HG02798 (cell line): ENCODE results near the gene CD22.

ENCODE experiments used
- ATAC-seq: cut with Tn5 transposase; IDR thresholded peaks from one replicate; pipeline ENCODE4 v1.9.1; 2021; ENCODE audit warnings: mild to moderate bottlenecking; ENCODE audit not compliant: unreplicated experiment, poor library complexity

Gene CD22

DNA sequence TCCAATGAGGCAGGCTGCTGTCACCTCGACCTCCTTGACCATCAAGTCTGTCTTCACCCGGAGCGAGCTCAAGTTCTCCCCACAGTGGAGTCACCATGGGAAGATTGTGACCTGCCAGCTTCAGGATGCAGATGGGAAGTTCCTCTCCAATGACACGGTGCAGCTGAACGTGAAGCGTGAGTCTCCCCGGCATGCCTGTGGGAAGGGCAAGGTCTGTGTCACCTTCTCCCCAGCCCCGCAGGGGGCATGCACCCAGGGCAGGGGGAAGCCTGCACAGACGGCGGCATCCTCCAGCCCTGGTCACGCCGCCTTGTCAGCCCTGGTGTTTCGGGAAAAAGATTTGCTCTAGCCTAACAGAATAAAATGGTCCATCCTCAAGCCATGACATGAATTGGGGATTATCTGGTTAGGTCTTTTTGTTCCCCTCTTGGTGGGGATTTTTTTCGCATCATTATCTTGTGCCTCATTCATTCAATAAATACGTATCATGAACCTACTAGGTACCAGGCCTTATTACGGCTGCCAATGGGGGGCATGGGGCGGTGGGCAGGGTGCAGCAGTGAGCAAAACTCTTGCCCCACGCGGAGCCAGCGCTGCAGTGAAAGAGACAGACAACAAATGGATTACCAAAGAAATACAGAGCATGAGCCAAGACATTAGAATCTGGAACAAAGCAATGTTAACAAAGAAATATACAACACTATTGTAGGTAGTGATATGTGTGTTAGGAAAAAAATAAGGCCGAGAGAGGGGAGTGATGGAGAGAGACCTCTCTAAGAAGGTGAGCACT is 7.4 kb downstream of the CD22 start:
- no peak for ATAC-seq

DNA sequence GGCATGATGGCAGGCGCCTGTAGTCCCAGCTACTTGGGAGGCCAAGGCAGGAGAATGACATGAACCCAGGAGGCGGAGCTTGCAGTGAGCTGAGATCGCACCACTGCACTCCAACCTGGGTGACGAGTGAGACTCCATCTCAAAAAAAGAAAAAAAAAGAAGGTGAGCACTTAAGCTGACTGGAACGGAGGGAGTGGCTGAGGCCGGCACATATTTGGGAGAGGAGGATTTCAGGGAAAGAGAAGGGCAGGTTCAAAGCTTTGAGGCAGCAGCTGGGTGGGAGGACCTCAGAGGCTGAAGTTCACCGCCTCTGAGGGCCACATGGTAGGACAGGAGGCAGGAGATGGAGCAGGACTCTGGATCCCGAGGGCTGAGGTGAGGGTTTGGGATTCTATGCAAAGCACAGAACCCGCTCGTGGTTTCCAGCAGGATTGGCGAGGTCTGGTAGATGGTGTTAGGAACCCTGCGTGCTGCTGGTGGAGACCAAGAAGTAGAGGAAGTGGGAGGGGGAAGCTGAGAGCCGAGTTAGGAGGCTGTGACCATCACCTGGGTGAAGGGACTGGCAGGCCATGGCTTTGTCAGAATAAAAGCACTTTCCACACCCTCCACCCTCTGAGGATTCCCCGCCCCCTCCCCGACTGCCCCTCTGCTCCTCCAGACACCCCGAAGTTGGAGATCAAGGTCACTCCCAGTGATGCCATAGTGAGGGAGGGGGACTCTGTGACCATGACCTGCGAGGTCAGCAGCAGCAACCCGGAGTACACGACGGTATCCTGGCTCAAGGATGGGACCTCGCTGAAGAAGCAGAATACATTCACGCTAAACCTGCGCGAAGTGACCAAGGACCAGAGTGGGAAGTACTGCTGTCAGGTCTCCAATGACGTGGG is 8.4 kb downstream of the CD22 start:
- ATAC-seq, result no peak

GRCh38 chr19:35337984-35338296 is 9.0 kb downstream of the CD22 start:
- no peak for ATAC-seq

GRCh38 chr19:35340431-35340830 is 11.4 kb downstream of the CD22 start:
- ATAC-seq, result no peak

- ATAC-seq, result no peak
These were observed 12.0 kb downstream of the CD22 start for GRCh38 chr19:35341006-35341405.

DNA sequence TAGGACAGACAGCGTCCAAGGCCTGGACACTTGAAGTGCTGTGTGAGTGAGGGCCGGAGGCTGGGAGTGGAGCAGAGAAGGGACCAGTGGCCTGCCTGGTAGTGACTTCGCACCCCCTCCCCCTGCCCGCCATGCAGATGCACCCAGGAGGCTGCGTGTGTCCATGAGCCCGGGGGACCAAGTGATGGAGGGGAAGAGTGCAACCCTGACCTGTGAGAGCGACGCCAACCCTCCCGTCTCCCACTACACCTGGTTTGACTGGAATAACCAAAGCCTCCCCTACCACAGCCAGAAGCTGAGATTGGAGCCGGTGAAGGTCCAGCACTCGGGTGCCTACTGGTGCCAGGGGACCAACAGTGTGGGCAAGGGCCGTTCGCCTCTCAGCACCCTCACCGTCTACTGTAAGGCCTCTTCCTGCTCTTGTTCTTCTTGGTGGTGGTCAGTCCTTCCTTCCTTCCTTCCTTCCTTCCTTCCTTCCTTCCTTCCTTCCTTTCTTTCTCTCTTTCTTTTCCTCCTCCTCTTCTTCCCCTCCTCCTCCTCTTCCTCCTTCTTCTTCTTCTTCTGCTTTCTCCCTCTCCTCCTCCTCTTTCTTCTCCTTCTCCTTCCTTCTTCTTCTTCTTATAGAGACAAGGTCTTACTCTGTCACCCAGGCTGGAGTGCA is 12.7 kb downstream of the CD22 start:
- ATAC-seq, result no peak

DNA sequence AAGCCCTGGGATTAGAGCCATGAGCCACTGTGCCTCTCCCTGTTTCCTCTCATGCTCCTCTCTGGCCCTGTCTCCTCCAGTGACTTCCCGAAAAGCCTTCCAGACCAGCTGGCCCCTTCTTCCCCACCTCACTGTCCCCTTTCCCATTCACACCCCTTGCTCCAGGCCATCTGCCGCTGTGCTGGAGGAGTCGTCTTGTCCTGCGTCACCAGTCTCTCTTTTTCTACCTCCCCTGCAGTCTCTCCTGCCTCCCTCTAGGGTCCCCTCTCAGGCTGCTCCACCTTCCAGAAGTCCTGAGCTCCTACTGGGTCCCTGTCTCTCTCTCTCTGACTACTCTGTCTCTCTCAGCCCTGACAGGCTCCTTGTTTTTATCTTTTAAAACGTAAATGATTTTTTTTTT is 13.4 kb downstream of the CD22 start:
- ATAC-seq, result no peak

DNA sequence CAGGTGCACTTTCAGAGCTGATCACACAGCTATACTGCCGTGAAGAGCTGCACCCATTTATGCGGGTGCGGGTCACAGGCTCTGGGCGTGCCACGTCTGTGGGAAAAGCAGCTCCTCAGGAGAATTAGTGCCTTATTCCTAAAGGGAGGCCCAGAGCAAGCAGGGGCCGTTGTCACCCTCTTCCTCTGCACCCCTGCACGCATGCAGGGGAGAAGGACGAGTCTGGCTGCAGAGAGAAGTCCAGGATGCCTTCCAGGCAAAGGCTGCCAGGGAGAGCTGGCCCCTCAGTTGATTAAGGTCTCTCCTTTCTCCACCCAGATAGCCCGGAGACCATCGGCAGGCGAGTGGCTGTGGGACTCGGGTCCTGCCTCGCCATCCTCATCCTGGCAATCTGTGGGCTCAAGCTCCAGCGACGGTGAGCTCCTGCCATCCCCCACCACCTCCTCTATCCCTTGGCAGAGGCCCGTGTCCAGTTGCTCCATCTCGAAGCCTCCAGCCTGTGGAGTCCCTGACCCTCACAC is 15.6 kb downstream of the CD22 start:
- no peak for ATAC-seq

DNA sequence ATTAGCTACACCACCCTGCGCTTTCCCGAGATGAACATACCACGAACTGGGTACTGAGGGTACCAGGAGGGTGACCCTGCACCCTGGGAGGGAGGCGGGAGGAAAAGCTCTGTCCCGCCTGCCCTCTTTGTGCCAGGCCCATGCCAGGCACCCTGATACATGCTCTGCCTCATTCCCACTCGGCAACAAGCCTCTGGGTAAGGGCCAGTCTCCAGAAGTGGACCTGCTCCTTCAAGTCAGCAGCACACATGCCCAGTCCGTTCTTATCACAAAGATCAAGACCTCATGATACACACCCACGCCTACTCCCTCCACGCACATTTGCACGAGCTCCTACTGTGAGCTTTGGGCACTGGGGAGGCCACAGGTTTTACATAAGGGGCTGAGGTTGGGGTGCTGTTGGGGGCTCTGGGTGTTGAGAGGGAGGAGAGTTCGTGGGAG is 16.7 kb downstream of the CD22 start:
- ATAC-seq, result no peak

DNA sequence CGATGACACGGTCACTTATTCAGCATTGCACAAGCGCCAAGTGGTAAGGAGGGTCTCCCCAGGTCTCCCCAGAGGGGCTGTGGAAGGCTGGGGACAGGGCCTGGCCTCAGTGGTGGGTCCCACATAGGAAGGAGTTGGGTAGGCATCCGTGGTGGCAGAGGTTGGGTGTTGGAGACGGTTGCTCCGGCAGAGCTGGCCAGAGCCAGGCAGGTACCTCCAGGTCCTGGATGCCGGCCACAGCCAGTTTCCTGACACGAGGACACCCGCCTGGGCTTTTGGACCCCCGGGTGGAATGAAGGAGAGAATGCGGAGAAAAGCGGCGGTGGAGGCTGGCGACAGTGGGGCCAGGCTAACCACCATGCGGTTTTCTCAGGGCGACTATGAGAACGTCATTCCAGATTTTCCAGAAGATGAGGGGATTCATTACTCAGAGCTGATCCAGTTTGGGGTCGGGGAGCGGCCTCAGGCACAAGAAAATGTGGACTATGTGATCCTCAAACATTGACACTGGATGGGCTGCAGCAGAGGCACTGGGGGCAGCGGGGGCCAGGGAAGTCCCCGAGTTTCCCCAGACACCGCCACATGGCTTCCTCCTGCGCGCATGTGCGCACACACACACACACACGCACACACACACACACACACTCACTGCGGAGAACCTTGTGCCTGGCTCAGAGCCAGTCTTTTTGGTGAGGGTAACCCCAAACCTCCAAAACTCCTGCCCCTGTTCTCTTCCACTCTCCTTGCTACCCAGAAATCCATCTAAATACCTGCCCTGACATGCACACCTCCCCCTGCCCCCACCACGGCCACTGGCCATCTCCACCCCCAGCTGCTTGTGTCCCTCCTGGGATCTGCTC is 17.4 kb downstream of the CD22 start:
- peak; percentile 36 for ATAC-seq

DNA sequence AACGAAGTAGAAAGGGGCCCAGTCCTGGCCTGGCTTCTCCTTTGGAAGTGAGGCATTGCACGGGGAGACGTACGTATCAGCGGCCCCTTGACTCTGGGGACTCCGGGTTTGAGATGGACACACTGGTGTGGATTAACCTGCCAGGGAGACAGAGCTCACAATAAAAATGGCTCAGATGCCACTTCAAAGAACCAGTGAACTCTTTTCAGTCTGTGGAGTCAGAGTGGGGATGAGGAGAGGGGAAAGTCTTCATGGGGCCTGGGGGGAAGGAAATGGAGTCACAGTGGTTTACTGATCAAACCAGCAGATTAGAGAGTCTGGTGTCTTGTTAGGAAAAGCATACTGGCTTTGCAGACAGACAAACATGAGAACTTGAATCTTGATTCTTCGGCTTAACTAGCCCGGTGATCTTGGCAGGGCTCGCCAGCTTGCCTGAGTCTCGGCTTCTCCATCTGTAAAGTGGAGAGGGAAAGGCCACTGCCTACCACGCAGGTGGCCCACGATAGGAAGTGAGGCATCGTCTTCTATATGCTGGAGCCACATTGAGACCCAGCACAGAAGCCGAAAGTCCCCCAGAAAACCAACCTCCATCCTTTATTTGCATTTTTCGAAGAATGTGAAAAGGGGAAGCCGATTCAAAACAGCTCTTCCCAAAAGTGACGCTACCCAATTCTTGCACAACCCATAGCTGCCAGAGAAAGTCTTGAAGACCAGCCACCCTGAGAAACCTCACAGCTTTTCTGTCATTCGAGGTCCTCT is 18.4 kb downstream of the CD22 start, which contains the start of gene FFAR1:
FFAR1 (plus strand) TSS at position 732 of the 759 bp plus-strand sequence. CDS start 3,650 bp downstream, outside the sequence.
- ATAC-seq, result peak; percentile 61

DNA sequence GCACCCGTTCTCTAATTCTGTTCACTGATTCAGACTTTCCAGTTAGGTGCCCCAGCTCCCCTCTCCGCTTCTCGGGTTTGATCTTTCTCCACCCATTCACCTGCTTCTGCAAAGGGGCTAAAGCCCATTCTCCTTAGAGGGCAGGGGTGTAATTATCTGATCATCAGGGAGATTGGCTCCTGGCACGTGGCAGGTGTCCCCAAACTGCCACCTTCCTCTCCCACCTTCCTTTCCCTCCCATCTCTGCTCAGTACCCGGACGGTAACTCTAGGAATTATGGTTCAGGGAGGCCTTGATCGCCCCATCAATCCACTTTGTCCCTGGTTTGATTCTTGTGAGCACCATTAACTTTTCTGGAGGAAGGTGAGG is 18.9 kb downstream of the CD22 start:
- no peak for ATAC-seq

GRCh38 chr19:35348911-35349611 is 20.1 kb downstream of the CD22 start:
- no peak for ATAC-seq

DNA sequence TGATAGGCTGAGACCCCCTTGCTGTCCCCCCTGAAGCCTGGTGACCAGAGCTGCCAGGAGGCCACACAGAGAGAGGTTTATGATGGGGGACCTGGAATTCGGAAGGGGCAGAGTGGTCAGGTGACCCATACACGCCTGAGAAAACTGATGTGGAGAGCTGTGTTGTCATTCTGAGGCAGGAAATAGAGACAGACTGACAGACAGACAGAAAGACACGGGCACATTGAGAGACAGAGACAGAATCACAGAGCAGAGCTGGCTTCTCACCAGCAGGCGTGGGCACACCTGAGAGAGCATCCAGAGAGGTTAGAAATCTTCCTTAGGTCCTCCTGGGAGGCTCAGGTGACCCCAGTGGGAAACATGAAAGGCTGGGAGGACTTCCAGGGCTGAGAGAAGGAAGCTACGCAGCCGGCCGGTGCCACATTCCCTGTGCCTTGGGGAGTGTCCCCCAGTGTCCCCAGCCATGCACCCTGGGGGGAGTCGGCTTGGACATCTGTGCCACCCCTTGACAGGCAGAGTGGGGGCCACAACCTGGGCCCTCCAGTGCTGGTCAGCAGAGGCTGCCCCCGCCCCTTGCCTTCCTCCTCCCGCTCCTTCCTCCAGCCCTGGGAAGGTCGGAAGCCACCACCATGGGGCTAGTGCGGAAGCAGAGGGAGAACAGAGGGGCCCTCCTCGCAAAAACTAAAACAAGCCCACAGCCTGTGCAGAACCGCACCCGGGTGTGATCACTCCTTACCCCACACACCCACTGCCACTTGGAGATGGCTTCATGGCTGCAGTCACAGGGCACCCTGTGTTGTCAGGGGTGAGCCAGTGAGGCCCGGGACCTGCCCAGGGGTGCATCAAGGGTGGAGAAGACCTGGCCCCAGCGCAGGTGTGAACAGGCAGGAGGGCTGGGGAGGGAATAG is 20.9 kb downstream of the CD22 start:
- no peak for ATAC-seq

DNA sequence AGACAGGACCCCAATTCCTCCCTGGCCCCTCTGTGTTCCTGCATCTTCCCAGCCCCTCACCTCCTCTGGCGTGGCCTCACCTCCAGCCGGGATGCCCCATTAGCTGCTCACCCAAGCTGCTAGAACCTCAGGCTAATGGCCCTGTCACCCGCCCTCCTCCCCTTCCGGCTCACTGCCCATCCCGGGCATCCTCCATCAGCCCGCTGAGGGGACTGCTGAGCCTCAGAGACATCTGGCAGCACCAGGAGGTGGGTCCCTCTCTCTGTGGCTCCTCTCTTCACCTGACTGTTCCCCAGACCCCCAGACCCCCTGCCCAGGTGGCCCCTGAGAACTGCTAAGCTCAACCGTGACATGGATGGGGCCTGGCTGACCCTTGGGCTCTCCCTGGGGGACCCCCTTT is 21.6 kb downstream of the CD22 start:
- no peak for ATAC-seq

DNA sequence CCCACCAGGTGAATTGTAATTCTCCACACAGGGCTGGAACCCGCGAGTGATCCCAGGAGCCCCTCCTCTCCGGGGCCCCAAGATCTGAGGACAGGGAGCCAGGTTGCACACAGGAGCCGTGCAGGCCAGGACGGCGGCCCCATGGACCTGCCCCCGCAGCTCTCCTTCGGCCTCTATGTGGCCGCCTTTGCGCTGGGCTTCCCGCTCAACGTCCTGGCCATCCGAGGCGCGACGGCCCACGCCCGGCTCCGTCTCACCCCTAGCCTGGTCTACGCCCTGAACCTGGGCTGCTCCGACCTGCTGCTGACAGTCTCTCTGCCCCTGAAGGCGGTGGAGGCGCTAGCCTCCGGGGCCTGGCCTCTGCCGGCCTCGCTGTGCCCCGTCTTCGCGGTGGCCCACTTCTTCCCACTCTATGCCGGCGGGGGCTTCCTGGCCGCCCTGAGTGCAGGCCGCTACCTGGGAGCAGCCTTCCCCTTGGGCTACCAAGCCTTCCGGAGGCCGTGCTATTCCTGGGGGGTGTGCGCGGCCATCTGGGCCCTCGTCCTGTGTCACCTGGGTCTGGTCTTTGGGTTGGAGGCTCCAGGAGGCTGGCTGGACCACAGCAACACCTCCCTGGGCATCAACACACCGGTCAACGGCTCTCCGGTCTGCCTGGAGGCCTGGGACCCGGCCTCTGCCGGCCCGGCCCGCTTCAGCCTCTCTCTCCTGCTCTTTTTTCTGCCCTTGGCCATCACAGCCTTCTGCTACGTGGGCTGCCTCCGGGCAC is 22.6 kb downstream of the CD22 start:
- ATAC-seq, result no peak

GRCh38 chr19:35352177-35352447 is 23.1 kb downstream of the CD22 start:
- ATAC-seq, result no peak
